ENCODE data around the gene GPC5. TPM values are rescaled to one million over a fixed set of nuclear protein-coding genes. Genes with fewer than 3 reads are reported as not detected.

The GPC5 gene
- total and polyA plus RNA-seq, 9 of the 15 experiments (the other 6 are each of a cell fraction or from before 2014, with no cell fraction given): 0.18 to 0.27 TPM; not detected in 7

GRCh38 chr13:92717857-92718256 lies 1319.4 kb downstream of the GPC5 start (continued):
- no peak for TF ChIP-seq ZNF277 (CRISPR knock-in tag; IDR thresholded peaks at IDR 0.05; ENCODE audit: borderline replicate concordance)

GRCh38 chr13:92719868-92720267 lies 1321.4 kb downstream of the GPC5 start:
- Histone ChIP-seq H3K79me2 (ENCODE audit: control insufficient read depth, insufficient read depth, low read length) (no peaks in the 10 kb centered on the region), H3K36me3 (ENCODE audit: control insufficient read depth, insufficient read depth, low read length) (no peaks in the 10 kb centered on the region), H3K4me2 (ENCODE audit: insufficient read depth, low read length) (no peak overlapping the region), H3K4me3 (no peak overlapping the region), H3K27me3 (ENCODE audit: control insufficient read depth in 2 of 2, insufficient read depth in 2 of 2, low read length in 2 of 2) (no peaks in the 10 kb centered on the region), H4K20me1 (replicated peaks; ENCODE audit: control insufficient read depth, insufficient read depth, low read length) (no peaks in the 10 kb centered on the region), H3K27ac (ENCODE audit: extremely low read depth, low read depth, low read length) (no peak overlapping the region), H3K4me1 (replicated peaks in 1 of 2; ENCODE audit: control insufficient read depth in 2 of 2, insufficient read depth in 2 of 2, low read length in 2 of 2) (no peaks in the 10 kb centered on the region), H3K9me3 (replicated peaks; ENCODE audit: control insufficient read depth, insufficient read depth, low read depth, low read length) (no peaks in the 10 kb centered on the region), H3K9me1 (ENCODE audit: control insufficient read depth, insufficient read depth, low read length) (no peaks in the 10 kb centered on the region), H2AFZ (ENCODE audit: low read depth, low read length) (no peak overlapping the region), H3K9ac (ENCODE audit: insufficient read depth in 1 of 2, low read depth in 2 of 2, low read length in 2 of 2) (no peak overlapping the region)
- in situ Hi-C loops (cut with MboI): loop anchor here (25.0 kb wide), 1 partner anchor 458 kb away; no protein-coding TSS in a partner anchor
- ATAC-seq (no peak), DNase-seq (ENCODE audit: extremely low read depth in 1 of 4, low spot score in 3 of 4) (no peak), FAIRE-seq (no peak)
- intact Hi-C loops (cut with micrococcal nuclease): no loop called here
- CTCF ChIA-PET (ENCODE audit: low intra/inter-chr PET ratio): no interaction called here
- POLR2A ChIA-PET: no interaction called here
- TF ChIP-seq RNF2 (IDR thresholded peaks at IDR 0.05): no peak
- no peak for TF ChIP-seq SLC30A9 (CRISPR knock-in tag; IDR thresholded peaks at IDR 0.05)
- TF ChIP-seq CTBP1 (IDR thresholded peaks at IDR 0.05; ENCODE audit: borderline replicate concordance): no peak
- no peak for TF ChIP-seq POLR2B (IDR thresholded peaks at IDR 0.05; ENCODE audit: low read depth, partially characterized antibody)
- no peak for TF ChIP-seq MTF1 (CRISPR knock-in tag; IDR thresholded peaks at IDR 0.05; ENCODE audit: borderline replicate concordance)
- no peak for TF ChIP-seq KDM1A (IDR thresholded peaks at IDR 0.05)
- no peak for TF ChIP-seq NFIC (IDR thresholded peaks at IDR 0.05)
- no peak for TF ChIP-seq ZNF717 (CRISPR knock-in tag; IDR thresholded peaks at IDR 0.05)
- TF ChIP-seq SAFB (IDR thresholded peaks at IDR 0.05; ENCODE audit: borderline replicate concordance, low read depth, low read length): no peak
- no peak for TF ChIP-seq DLX4 (CRISPR knock-in tag; IDR thresholded peaks at IDR 0.05)
- TF ChIP-seq SRSF1 (IDR thresholded peaks at IDR 0.05; ENCODE audit: low read depth, low read length): no peak
- TF ChIP-seq SFPQ (IDR thresholded peaks at IDR 0.05; ENCODE audit: low read depth, low read length): no peak
- no peak for TF ChIP-seq RFX7 (CRISPR knock-in tag; IDR thresholded peaks at IDR 0.05)
- no peak for TF ChIP-seq EP400 (IDR thresholded peaks at IDR 0.05)
- TF ChIP-seq TSC22D4 (tag; IDR thresholded peaks at IDR 0.05): no peak
- TF ChIP-seq PML (IDR thresholded peaks at IDR 0.05; ENCODE audit: low read length): no peak
- TF ChIP-seq ZNF121 (CRISPR knock-in tag; conservative IDR thresholded peaks at IDR 0.05): no peak
- TF ChIP-seq CREB5 (CRISPR knock-in tag; IDR thresholded peaks at IDR 0.05): no peak
- no TSS peak for BruUV-seq (replicated peaks)
